OCI-LY7 (cell line): ENCODE results near the gene G2E3. TPM values are rescaled to one million over a fixed set of nuclear protein-coding genes. Genes with fewer than 3 reads are reported as not detected.

Experiments
- BruUV-seq: library from RNA; stranded (reverse); fragments of 400-500 nt; replicated peaks from 2 replicates; lab custom pipeline; 2021; lab: Mats Ljungman, UMichigan
- CTCF ChIA-PET: fragments of 300-600 bp; sonication (Branson Sonifier 250); formaldehyde crosslinking; loops from one replicate; lab custom pipeline; 2022; ENCODE audit warnings: antibody characterized with exemption; ENCODE audit not compliant: unreplicated experiment; lab: Charles Lee
- POLR2A ChIA-PET: fragments of 300-600 bp; sonication (Branson Sonifier 250); formaldehyde crosslinking; loops from one replicate; lab custom pipeline; 2022; ENCODE audit warnings: antibody characterized with exemption; lab: Charles Lee
- DNase-seq: peaks from one replicate; pipeline ENCODE4 v3.0.0-alpha.2; 2015; ENCODE audit warnings: low spot score
- H2AFZ ChIP-seq: fragments of 200-600 bp; sonication (generic), shearing (Covaris generic); 2 replicates; pipeline ENCODE4 v1.6.1; 2014; ENCODE audit warnings: mild to moderate bottlenecking, antibody characterized with exemption, low read length, moderate library complexity
- H3K27ac ChIP-seq: fragments of 200-600 bp; sonication (generic); 2 replicates; pipeline ENCODE4 v1.5.1; 2014; ENCODE audit warnings: mixed run types, low read depth, mild to moderate bottlenecking, moderate library complexity, low read length, inconsistent platforms; ENCODE audit not compliant: poor library complexity, severe bottlenecking
- H3K36me3 ChIP-seq: fragments of 200-600 bp; sonication (generic); 2 replicates; pipeline ENCODE4 v1.6.1; 2014; ENCODE audit warnings: mild to moderate bottlenecking, antibody characterized with exemption, low read length, moderate library complexity, mixed read lengths; ENCODE audit not compliant: insufficient read depth
- H3K4me1 ChIP-seq: fragments of 200-600 bp; sonication (generic); 2 replicates; pipeline ENCODE4 v1.5.1; 2014; ENCODE audit warnings: mild to moderate bottlenecking, low read length; ENCODE audit not compliant: insufficient read depth, poor library complexity, severe bottlenecking
- H3K4me2 ChIP-seq: fragments of 200-600 bp; sonication (generic); 2 replicates; pipeline ENCODE4 v1.6.1; 2014; ENCODE audit warnings: mild to moderate bottlenecking, low read length
- H3K4me3 ChIP-seq: fragments of 200-600 bp; sonication (generic); 2 replicates; pipeline ENCODE4 v1.5.1; 2014; ENCODE audit warnings: mild to moderate bottlenecking, low read depth, low read length; ENCODE audit not compliant: poor library complexity, severe bottlenecking
- H3K79me2 ChIP-seq: fragments of 200-600 bp; sonication (generic); 2 replicates; pipeline ENCODE4 v1.6.1; 2016; ENCODE audit warnings: low read depth, mild to moderate bottlenecking, low read length, moderate library complexity, mixed read lengths; ENCODE audit not compliant: insufficient read depth
- H3K9me2 ChIP-seq: fragments of 200-600 bp; sonication (generic); 2 replicates; pipeline ENCODE4 v1.6.1; 2016; ENCODE audit warnings: mild to moderate bottlenecking, low read length, mixed read lengths; ENCODE audit not compliant: insufficient read depth
- H3K9me3 ChIP-seq: fragments of 200-600 bp; sonication (generic); 2 replicates; pipeline ENCODE4 v1.6.1; 2014; ENCODE audit warnings: mild to moderate bottlenecking, mixed run types, low read length, mixed read lengths
- H4K20me1 ChIP-seq: fragments of 200-600 bp; sonication (generic); 2 replicates; pipeline ENCODE4 v1.6.1; 2014; ENCODE audit warnings: mild to moderate bottlenecking, antibody characterized with exemption, low read length, moderate library complexity, mixed read lengths; ENCODE audit not compliant: insufficient read depth
- EZH2phosphoT487 ChIP-seq: fragments of 200-600 bp; sonication (generic); IDR thresholded peaks from 2 replicates; pipeline ENCODE4 v1.6.1; 2018; ENCODE audit warnings: low read depth, borderline replicate concordance, mild to moderate bottlenecking, mixed run types, antibody characterized with exemption, low read length, moderate library complexity, mixed read lengths
- intact Hi-C: fragments of 100-400 bp; cut with micrococcal nuclease; formaldehyde crosslinking; loops from one replicate; pipeline ENCODE4 v1.10.0; 2022; ENCODE audit not compliant: unreplicated experiment
- total RNA-seq, 2 experiments: library from RNA; depleted of rRNA in 1 of 2; stranded (reverse); fragments of >200 nt in 1 of 2; shearing (Covaris generic) in 1 of 2; gene quantifications; 2 replicates each; pipeline ENCODE4 v1.2.3, GENCODE V29; 2014 to 2022
- TF ChIP-seq, protein P1 (sequence below): fragments of 200-600 bp; sonication (generic); conservative IDR thresholded peaks from 2 replicates; pipeline ENCODE4 v1.5.1; 2014; ENCODE audit warnings: mild to moderate bottlenecking, antibody characterized with exemption, low read length, moderate library complexity, mixed read lengths

Gene G2E3
- total RNA-seq, 2 experiments from 2014 or later = 22.3 to 43.9 TPM

DNA sequence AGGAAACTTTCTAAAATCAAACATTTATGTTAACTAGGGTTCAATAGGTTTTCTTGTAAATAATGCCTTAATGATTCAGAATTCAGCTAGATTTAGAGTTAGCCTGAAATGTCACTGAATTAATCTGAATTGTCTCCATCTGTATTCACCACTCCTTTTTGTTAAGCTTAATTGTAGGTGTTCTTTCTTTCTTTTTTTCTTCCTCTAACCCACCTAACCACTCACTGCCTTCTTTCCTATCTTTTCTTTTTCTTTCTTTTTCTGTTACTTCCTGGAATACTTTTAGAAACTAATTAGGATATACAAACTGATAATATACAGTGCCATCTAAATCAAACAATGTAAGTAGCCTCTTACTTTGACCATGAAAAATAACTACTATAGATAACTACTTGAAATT lies 29.9 kb downstream of the G2E3 start:
- DNase-seq = no peak
- Histone ChIP-seq H4K20me1 (no peaks in the 10 kb centered on the region), H3K27ac (no peak overlapping the region), H3K9me2 (no peaks in the 10 kb centered on the region), H3K4me1 (no peaks in the 10 kb centered on the region), H3K36me3 (peaks cover 93% of the 10 kb centered on the region), H3K4me3 (no peak overlapping the region), H3K4me2 (no peak overlapping the region), H2AFZ (no peak overlapping the region), H3K9me3 (peaks cover 8% of the 10 kb centered on the region; the same call in 1 of the 2 replicates), H3K79me2 (peaks cover 58% of the 10 kb centered on the region)
- intact Hi-C loops = no loop called here
- ChIA-PET CTCF (no interaction called here), POLR2A (interaction anchor here (0.6 to 0.9 kb wide), 3 partner anchors 15 to 30 kb away, joined by 3 to 4 read pairs (median 3); no protein-coding TSS in a partner anchor)
- BruUV-seq = no TSS peak
- TF ChIP-seq, protein P1, sequence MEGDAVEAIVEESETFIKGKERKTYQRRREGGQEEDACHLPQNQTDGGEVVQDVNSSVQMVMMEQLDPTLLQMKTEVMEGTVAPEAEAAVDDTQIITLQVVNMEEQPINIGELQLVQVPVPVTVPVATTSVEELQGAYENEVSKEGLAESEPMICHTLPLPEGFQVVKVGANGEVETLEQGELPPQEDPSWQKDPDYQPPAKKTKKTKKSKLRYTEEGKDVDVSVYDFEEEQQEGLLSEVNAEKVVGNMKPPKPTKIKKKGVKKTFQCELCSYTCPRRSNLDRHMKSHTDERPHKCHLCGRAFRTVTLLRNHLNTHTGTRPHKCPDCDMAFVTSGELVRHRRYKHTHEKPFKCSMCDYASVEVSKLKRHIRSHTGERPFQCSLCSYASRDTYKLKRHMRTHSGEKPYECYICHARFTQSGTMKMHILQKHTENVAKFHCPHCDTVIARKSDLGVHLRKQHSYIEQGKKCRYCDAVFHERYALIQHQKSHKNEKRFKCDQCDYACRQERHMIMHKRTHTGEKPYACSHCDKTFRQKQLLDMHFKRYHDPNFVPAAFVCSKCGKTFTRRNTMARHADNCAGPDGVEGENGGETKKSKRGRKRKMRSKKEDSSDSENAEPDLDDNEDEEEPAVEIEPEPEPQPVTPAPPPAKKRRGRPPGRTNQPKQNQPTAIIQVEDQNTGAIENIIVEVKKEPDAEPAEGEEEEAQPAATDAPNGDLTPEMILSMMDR = no peak
- no peak for TF ChIP-seq EZH2phosphoT487

DNA sequence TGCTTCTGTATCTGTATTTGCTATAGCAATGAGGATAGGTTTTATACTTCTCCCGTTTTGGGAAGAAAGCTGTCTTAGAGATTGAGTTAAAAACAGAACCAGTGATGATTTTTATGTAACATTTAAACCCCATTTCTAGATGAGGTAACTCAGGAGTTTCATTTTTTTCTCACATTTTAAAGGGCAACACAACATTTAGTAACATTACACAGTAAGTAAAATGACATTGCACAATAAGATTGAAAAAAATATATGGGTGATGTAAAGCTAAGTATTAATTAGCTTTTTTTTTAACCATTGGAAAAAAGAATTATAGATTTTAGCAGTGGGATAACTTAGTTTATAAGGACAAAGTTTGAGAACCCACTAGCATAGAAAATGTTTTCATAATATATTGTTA lies 38.0 kb downstream of the G2E3 start:
- no peak overlapping the region for H3K27ac ChIP-seq
- H3K4me1 ChIP-seq = no peaks in the 10 kb centered on the region
- TSS peak; percentile 15 for BruUV-seq
- no peaks in the 10 kb centered on the region; the same call in 1 of the 2 replicates for H3K79me2 ChIP-seq
- peaks cover 91% of the 10 kb centered on the region for H3K36me3 ChIP-seq
- POLR2A ChIA-PET = interaction anchor here (0.6 to 1.0 kb wide), 4 partner anchors 14 to 195 kb away, joined by 3 to 4 read pairs (median 4); no protein-coding TSS in a partner anchor
- no peak overlapping the region for H2AFZ ChIP-seq
- CTCF ChIA-PET = no interaction called here
- intact Hi-C loops = no loop called here
- H3K9me3 ChIP-seq = no peaks in the 10 kb centered on the region
- no peak for TF ChIP-seq EZH2phosphoT487
- TF ChIP-seq, protein P1 = no peak
- no peak for DNase-seq
- no peak overlapping the region for H3K4me3 ChIP-seq
- H4K20me1 ChIP-seq = 0 out of 2 replicates have a peak, but pooled peaks cover 3% of the 10 kb centered on the region
- no peak overlapping the region for H3K4me2 ChIP-seq
- H3K9me2 ChIP-seq = no peaks in the 10 kb centered on the region

GRCh38 chr14:30597504-30597903 lies 38.5 kb downstream of the G2E3 start:
- intact Hi-C loops = no loop called here
- ChIA-PET CTCF (no interaction called here), POLR2A (interaction anchor here (0.6 to 1.0 kb wide), 3 partner anchors 15 to 546 kb away, joined by 3 to 4 read pairs (median 3); no protein-coding TSS in a partner anchor)
- no peak for DNase-seq
- TF ChIP-seq, protein P1 = no peak
- no peak for TF ChIP-seq EZH2phosphoT487
- H3K4me3 ChIP-seq = no peak overlapping the region
- no peaks in the 10 kb centered on the region for H3K4me1 ChIP-seq
- no peaks in the 10 kb centered on the region; the same call in 1 of the 2 replicates for H3K79me2 ChIP-seq
- no peaks in the 10 kb centered on the region for H3K9me2 ChIP-seq
- H2AFZ ChIP-seq = no peak overlapping the region
- peaks cover 92% of the 10 kb centered on the region for H3K36me3 ChIP-seq
- H3K27ac ChIP-seq = no peak overlapping the region
- BruUV-seq = no TSS peak
- H4K20me1 ChIP-seq = 0 out of 2 replicates have a peak, but pooled peaks cover 3% of the 10 kb centered on the region
- H3K9me3 ChIP-seq = no peaks in the 10 kb centered on the region
- H3K4me2 ChIP-seq = no peak overlapping the region
